ENCODE data around the gene MKS1. TPM values are rescaled to one million over a fixed set of nuclear protein-coding genes. Genes with fewer than 3 reads are reported as not detected.

MKS1 gene
- 10 to 100 TPM; 22.4 to 28.4 TPM for total RNA-seq

GRCh38 chr17:58219007-58219788, at the start of gene MKS1:
TSS of gene MKS1 (minus strand) at chr17:58219255. CDS start at chr17:58219230, 25 bp downstream.
- peak; percentile 99 for ATAC-seq
- H3K36me3 Mint-ChIP-seq, result peaks cover 8 to 11% of the 10 kb centered on the region in 2 donors
- peak within 1 kb of the TSS; percentile 94 to 95 for H3K27ac Mint-ChIP-seq
- DNase-seq (ENCODE audit: low spot score in 2 of 2), result peak; percentile 93 to 96
- H3K9me3 Mint-ChIP-seq, result no peaks in the 10 kb centered on the region

GRCh38 chr17:58268326-58268725, 49.3 kb upstream of the MKS1 start:
- Mint-ChIP-seq H3K36me3 (no peaks in the 10 kb centered on the region), H3K27ac (no peak overlapping the region), H3K9me3 (no peaks in the 10 kb centered on the region)
- DNase-seq (ENCODE audit: low spot score in 2 of 2) (no peak), ATAC-seq (no peak)

- Mint-ChIP-seq H3K9me3 (no peaks in the 10 kb centered on the region), H3K36me3 (no peaks in the 10 kb centered on the region), H3K27ac (no peak overlapping the region)
- ATAC-seq, result no peak
- DNase-seq (ENCODE audit: low spot score in 2 of 2), result no peak
These were observed 48.6 kb upstream of the MKS1 start for GRCh38 chr17:58267347-58268324.

GRCh38 chr17:58265902-58266875, 47.1 kb upstream of the MKS1 start:
- no peaks in the 10 kb centered on the region for H3K36me3 Mint-ChIP-seq
- no peaks in the 10 kb centered on the region for H3K9me3 Mint-ChIP-seq
- no peak overlapping the region for H3K27ac Mint-ChIP-seq
- DNase-seq (ENCODE audit: low spot score in 2 of 2) (no peak), ATAC-seq (no peak)

GRCh38 chr17:58265271-58265670, 46.2 kb upstream of the MKS1 start:
- DNase-seq (ENCODE audit: low spot score in 2 of 2), result no peak

GRCh38 chr17:58264407-58265103, 45.5 kb upstream of the MKS1 start:
- Mint-ChIP-seq H3K36me3 (no peaks in the 10 kb centered on the region), H3K27ac (no peak overlapping the region), H3K9me3 (no peaks in the 10 kb centered on the region)
- ATAC-seq (no peak), DNase-seq (ENCODE audit: low spot score in 2 of 2) (peak in 1 of 2 donors; percentile 23)

More at GRCh38 chr17:58265271-58265670, 46.2 kb upstream of the MKS1 start:
- H3K9me3 Mint-ChIP-seq, result no peaks in the 10 kb centered on the region
- ATAC-seq, result no peak
- H3K27ac Mint-ChIP-seq, result no peak overlapping the region
- no peaks in the 10 kb centered on the region for H3K36me3 Mint-ChIP-seq

- no peak for ATAC-seq
- no peak overlapping the region for H3K27ac Mint-ChIP-seq
- H3K9me3 Mint-ChIP-seq, result no peaks in the 10 kb centered on the region
- no peaks in the 10 kb centered on the region for H3K36me3 Mint-ChIP-seq
- DNase-seq (ENCODE audit: low spot score in 2 of 2), result no peak
These were observed 44.7 kb upstream of the MKS1 start for GRCh38 chr17:58263773-58264172.

GRCh38 chr17:58262149-58262548, 43.1 kb upstream of the MKS1 start:
- Mint-ChIP-seq H3K36me3 (no peaks in the 10 kb centered on the region), H3K9me3 (no peaks in the 10 kb centered on the region), H3K27ac (no peak overlapping the region)
- ATAC-seq (no peak), DNase-seq (ENCODE audit: low spot score in 2 of 2) (peak in 1 of 2 donors; percentile 2)

- no peaks in the 10 kb centered on the region for H3K9me3 Mint-ChIP-seq
- DNase-seq (ENCODE audit: low spot score in 2 of 2) (no peak), ATAC-seq (no peak)
- no peak overlapping the region for H3K27ac Mint-ChIP-seq
- no peaks in the 10 kb centered on the region for H3K36me3 Mint-ChIP-seq
These were observed 35.7 kb upstream of the MKS1 start for GRCh38 chr17:58254803-58255202.

GRCh38 chr17:58253082-58253481, 34.0 kb upstream of the MKS1 start:
- Mint-ChIP-seq H3K36me3 (no peaks in the 10 kb centered on the region), H3K9me3 (no peaks in the 10 kb centered on the region), H3K27ac (no peak overlapping the region)
- DNase-seq (ENCODE audit: low spot score in 2 of 2) (no peak), ATAC-seq (no peak)

- Mint-ChIP-seq H3K36me3 (no peaks in the 10 kb centered on the region), H3K9me3 (no peaks in the 10 kb centered on the region), H3K27ac (no peak overlapping the region)
- DNase-seq (ENCODE audit: low spot score in 2 of 2), result no peak
- no peak for ATAC-seq
These were observed 33.1 kb upstream of the MKS1 start for GRCh38 chr17:58252141-58252540.

- Mint-ChIP-seq H3K36me3 (no peaks in the 10 kb centered on the region), H3K9me3 (no peaks in the 10 kb centered on the region), H3K27ac (no peak overlapping the region)
- ATAC-seq (no peak), DNase-seq (ENCODE audit: low spot score in 2 of 2) (no peak)
These were observed 31.4 kb upstream of the MKS1 start for GRCh38 chr17:58250344-58251011.

- Mint-ChIP-seq H3K36me3 (no peaks in the 10 kb centered on the region), H3K27ac (no peak overlapping the region), H3K9me3 (no peaks in the 10 kb centered on the region)
- ATAC-seq, result peak; percentile 89 to 91
- peak; percentile 78 to 85 for DNase-seq (ENCODE audit: low spot score in 2 of 2)
These were observed 30.4 kb upstream of the MKS1 start for GRCh38 chr17:58249270-58250133.

GRCh38 chr17:58248955-58249269, 29.9 kb upstream of the MKS1 start:
- peak in 1 of 2 donors; percentile 12 for ATAC-seq
- Mint-ChIP-seq H3K36me3 (no peaks in the 10 kb centered on the region), H3K27ac (no peak overlapping the region), H3K9me3 (no peaks in the 10 kb centered on the region)
- no peak for DNase-seq (ENCODE audit: low spot score in 2 of 2)
